GM21528 (cell line): ENCODE results near the gene RELL2.

Experiments used
- ATAC-seq: cut with Tn5 transposase; IDR thresholded peaks from one replicate; pipeline ENCODE4 v1.9.1; 2021; ENCODE audit warnings: mild to moderate bottlenecking, moderate library complexity; ENCODE audit not compliant: unreplicated experiment, low FRiP score

The RELL2 gene

DNA sequence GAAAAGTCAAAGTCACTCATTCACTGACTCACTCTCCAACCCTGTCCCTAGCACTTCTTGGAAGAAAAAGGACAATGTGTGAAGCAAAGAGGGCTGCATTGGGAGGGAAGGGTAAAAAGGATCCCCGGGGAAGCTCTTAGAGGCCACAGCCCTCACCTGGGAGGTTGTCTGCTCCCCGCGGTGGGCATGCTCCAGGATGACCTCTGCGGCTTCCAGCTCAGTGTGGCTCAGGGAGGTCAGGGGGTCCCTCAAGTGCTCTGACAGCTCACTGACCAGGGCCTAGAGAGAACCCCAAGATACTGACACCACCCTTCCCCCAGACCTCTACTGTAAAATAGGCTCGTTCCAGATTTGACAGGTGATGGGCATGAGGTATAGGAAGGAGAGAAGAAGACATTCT, 10.4 kb downstream of the RELL2 start:
- no peak for ATAC-seq

DNA sequence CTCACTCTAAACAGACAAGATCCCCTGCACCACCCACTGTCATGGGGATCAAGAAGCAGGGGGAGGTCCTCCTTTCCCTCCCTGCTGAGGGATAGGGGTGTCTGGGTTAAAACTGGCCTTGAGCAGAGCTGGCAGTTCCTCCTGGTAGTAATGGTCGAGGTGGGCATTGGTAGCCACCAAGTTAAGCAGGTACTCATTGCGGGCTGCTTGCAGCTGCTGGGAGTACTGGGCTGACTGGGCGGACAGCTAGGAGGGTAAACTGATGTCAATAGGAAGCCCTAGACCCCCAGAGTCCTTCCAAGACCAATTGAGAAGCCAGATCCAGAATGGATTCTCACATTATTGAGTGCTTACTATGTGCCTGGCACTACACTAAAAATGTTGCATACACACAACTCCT, 11.1 kb downstream of the RELL2 start:
- no peak for ATAC-seq

DNA sequence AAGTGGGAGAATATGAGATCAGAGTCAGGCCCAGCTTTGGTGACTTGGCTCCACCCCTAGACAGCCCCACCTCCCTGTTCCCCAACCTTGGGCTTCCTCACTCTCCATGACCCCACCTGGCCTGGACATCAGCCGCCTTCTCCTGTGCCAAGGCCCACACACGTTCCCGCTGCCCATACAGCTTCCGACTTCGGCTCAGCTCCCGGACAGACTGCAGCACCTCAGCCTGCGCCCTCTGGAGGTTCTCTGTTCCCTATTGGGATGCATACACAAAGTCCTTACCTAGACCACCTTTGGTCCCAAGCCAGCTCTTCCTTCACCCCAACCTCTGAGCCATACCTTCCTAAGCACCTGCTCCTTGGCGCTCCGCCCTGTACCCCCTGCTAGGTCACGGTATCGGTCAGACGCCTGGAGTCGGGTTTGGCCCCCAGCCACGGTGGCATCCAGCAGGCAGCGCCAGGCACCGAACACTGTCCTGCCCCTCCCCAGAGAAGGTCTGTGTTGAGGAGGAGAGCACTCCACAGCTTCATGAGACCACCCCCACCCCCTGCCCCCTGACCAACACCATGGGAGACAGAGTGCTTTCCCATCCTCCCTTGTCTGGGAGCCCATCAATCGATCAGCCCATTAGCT, 12.4 kb downstream of the RELL2 start:
- ATAC-seq = no peak

DNA sequence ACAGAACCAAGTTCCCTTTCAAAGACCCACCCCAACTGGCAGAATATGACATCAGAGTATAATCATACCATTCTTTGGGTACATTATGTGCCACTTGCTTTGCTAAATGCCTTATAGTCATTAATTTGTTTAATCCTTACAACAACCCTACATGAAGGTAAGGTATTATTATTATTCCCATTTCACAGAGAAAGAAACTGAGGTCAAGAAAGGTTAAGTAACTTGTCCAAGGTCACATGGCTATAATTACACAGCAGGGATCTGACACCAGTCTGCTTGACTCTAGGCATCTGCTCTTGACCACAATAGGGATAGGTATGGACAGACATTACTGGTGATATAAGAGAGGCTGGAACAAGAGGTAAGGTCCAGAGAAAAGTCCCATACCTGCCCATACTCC, 13.2 kb downstream of the RELL2 start:
- no peak for ATAC-seq

DNA sequence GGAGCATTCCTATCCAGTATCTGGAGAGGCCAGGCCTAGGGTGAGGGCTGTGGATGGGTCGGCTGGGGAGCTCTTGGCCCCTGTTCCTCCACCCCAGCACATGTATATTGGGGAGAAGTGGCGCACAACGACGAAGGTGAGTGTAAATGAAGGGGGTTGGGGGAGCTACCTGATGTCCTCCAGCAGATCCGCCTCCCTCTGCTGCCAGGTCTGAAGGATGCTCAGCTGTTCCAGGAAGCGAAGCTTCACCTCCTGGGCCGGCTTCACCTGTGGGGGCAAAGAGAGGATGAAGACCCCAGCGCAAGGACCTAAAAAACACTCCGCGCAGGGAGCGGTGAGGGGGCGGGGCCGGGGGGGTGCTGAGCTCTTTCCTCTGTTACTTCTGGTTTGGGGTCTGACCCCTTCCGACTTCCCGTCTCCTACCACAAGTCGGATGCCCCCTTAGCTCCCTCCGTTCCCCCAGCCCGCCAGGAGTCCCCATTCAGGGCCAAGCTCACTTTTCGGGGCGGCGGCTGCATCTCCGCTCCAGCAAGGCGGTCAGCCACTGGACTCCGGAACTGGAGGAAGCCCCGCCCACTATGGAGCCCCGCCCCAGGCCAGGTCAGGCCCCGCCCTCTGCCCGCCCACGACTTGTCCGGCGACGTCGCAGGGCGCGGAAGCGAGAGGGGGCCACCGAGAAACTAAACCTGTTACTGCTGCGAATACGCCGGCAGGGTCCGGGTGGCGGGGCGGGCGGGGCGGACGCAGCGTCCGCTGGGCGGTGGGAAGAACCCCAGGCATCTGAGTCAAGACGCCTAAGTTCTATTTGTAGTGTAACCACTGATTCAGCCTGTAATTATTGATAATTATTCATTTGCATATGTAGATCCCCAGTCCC, 14.3 kb downstream of the RELL2 start, which contains the start of gene FCHSD1:
FCHSD1 (minus strand) TSS at position 568 of the 877 bp plus-strand sequence; CDS start at position 518, 50 bp downstream.
- peak; percentile 95 for ATAC-seq

DNA sequence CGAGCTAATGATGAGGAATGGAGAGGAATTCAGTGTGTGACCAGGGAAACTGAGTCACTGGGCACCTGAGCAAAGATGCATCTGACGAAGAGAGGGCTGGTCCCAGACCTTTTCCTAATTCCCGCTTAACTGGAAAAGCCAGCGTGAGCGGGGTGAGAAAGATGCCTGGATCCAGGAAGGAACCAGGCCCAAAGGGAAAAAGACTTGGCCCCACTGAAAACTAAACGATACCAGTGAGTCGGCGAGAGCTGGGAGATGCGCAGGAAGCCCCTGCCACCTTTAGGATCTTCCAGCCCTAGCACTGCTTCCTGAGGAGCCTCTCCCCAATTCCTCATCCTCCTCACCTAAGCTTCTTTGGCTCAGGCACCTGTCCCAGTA, 14.9 kb downstream of the RELL2 start:
- ATAC-seq = no peak

DNA sequence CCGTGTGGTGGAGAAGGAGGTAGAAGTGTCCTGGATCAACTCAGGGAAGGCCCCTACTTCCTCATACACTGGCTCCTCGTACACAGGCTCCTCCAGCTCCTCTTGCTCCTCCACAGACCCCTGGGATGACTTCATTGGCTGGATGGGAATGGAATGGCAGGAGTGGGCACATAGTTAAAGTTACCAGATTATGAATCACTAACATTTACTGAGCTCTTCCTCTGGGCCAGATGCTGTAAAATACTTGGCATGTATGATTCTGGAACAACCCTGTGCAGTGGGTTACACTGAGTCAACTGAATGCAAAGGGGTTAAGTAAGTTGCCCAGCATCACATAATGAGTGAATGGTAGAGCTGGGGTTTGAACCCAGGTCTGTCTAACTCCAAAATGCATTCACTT, 17.5 kb downstream of the RELL2 start:
- ATAC-seq = no peak

DNA sequence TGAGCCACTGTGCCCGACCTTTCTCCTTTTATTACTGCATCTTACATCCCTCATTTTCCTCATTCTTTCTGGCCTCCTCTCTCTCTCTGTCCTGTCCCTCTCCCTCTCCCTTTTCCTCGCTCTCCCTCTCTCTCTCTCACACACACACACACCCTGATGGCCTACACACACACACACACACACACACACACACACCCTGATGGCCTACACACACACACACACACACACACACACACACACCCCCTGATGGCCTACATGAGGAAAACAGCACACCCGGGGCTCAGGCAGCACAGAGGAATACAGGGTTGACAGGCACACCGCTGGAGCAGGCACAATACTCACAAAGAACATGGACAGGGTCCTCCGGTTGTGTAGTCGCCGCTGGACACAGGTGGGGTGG, 18.2 kb downstream of the RELL2 start:
- ATAC-seq = no peak

DNA sequence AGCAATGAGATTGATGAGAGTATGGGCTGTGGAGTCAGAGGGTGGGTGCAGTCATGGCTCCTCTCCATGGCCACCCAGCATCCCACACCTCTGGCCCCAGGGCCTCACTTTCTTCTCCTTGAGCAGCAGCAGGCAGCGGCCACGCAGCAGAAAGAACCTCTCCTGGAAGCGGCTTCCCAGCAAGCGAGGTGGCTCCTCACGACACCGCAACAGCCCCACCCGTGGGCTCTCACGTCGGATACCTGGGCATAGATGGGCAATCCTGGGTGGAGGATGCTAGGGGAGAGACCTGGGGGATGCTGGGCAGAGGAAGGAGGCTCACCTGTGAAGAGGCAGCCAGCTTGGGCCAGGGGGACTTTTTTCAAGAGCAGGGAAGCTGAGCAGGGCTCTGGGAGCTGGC, 19.6 kb downstream of the RELL2 start:
- no peak for ATAC-seq

DNA sequence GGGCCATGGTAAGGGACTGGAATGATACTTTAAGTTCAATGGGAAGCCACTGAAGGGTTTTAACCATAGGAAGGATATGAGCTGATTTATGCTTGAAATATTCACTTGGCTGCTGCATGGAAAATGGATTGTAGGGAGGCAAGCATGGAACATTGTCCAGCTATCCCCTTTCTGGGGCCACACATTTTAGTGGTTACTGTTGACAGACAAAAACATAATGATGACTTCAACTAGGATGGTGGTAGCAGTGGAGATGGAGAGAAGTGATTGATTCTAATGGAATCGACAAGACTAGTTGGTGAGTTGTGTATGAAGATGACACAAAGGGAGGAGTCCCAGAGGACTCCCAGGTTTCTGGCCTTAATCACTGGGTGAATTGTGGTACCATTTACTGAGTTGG, 20.6 kb downstream of the RELL2 start:
- ATAC-seq = no peak

DNA sequence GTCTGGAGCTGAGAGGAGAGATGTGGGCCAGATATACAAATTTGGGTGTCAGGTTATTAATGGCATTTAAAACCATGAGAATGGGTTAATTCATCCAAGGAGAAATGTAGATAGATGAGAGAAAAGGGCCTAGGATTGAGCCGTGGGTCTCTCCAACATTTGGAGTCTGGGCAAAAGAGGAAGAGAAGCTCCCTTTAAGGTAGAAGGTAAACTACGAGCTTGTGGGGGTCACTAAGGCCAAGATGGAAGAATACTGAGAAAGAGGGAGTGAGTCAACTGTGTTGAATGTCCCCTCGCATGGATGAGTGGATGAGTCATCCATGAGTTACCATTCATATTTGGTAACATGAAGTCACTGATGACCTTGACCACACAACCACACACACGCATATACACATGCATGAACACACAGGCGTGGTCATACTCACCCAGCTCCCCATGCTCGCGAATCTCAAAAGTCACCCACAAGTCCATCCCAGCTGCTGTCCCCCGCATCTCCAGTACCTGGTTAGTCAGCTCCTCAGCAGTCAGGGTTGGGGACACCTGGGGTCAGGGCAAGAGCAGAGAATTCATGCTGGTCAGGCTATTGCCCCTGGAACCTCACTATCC, 21.2 kb downstream of the RELL2 start:
- no peak for ATAC-seq

DNA sequence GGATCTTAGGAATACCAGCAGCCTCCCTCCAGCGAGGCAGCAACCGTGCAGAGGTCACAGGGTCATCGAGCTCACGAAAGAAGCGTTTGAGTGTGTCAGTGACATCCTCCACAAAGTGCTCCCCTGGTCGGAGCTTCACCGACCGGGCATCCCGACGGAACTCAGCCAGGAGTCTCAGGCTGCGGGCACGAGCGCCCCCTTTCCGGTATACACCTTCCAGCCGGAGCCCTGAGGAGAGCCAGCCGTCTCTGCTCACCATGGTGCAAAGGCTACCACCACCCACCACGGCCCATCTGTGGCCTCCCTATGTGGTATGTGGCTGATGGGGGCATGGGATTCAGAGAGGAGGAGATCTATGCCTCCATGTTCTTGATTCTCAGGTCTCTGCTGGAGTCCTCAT, 25.2 kb downstream of the RELL2 start:
- ATAC-seq = no peak

DNA sequence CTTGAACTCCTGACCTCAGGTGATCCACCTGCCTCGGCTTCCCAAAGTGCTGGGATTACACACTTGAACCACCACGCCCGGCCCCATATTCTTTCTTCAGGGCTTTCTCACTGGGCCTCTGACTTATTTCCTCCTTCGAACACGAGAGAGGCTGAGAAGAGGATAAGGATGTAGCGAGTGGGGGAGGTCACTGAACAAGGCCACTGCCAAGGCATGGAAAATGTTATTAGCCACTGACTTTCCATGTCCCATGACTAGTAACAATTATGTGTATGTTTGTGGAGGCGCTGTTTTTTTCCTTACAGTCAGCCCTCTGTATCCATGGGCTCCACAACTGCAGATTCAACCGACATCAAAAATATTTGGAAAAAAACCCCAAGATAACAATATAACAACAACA, 26.7 kb downstream of the RELL2 start:
- no peak for ATAC-seq

DNA sequence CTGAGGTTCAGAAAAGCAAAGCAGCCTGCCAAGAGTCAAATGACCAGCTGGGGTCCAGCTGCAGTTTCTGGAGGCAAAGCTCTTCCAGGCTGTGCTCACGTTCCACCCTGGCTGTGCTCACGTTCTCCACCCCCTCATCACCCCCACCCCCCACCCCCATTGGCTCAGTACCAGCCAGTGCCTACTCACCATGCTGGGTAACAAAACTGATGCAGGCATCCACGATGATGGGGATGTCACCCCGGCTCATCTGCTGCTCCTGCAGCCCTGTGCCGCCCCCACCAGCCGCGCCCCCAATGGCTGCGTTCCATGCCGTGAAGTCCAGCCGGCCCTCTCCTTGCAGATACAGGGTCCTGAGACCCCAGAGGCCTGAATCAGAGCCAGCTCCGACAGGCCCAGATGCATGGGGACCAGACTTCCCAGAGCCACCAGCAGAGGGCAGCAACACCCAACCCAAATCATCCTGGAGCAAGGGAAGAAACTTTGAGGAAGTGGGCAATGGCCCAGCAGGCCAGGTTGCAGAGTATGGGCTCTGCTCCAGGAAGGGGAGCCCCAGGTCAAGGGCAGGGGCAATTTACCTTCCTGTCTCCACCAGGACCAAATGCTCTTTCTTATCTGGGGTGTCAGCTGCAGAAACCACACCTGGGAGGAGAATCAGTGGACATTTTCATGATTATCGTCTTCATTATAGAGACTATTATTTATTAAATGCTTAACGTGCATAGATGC, 28.1 kb downstream of the RELL2 start:
- ATAC-seq = peak; percentile 91

DNA sequence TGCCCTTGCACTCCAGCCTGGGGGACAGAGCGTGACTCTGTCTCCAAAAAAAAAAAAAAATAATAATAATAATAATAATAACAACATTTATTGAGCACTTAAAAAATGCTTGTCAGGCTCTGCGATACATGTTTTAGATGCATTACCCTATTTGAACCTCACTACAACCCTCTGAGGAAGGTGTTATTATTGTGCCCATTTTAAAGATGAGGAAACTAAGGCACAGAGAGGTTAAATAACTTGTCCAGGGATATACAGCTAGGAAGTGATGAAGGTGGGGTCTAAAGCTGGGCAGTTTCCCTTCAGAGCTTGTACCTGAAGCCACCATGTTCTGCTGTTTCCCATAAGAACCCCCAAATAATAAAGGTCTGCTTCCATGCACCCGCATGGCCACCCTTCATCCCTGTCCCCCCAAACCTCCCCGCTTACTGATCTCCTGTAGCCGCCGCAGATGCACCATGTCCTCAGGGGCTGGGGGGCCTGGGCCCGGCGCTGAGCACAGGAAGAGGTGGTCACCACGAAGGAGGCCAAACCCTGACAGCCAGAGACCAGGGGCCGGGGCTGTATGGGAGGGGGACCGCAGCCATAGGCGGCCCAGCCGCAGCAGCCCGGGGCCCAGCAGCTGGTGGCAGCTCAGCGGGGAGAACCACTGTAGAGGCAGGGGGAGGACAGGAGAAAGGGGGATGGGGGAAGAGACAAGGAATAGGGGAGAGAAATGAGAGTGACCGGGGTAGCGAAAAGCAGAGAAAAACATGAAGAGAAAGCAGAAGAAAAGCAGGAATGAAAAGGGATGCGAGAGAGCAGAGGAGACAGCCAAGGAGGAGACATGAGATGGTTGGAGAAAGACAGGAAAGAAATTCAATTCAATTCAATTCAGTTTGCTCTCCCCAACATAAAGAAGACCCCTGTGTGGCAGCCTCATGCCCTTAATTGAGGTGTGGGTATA, 29.5 kb downstream of the RELL2 start:
- no peak for ATAC-seq

DNA sequence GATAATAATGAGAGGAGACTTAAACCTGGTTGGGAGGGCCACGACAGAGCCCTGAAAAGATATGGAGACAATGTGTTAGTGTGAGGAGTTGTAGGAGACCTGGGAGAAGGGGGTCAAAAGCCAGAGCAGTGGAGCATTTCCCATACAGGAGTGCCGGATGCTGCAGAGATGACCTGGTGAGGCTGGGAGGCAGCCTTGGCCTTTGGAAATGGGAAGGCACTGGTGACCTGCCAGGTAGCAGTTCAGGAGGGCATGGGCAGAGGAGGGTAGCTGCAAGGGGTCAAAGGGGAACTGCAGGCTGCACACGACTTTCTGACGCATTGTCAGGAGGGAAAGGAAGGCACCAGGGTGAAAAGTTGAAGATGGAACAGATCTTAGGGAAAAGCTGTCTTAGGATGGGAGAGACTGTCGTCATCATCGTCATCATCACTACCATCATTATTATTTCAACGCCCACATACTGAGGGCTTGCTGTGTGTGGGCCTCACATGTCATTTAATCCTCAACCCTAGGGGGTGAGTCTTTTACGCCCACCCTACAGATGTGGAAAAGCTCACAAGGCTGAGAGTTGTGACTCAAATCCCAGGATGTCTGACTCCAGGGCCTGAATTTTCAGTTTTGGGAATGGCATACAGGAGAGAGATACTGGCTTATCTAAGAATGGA, 31.9 kb downstream of the RELL2 start:
- no peak for ATAC-seq

DNA sequence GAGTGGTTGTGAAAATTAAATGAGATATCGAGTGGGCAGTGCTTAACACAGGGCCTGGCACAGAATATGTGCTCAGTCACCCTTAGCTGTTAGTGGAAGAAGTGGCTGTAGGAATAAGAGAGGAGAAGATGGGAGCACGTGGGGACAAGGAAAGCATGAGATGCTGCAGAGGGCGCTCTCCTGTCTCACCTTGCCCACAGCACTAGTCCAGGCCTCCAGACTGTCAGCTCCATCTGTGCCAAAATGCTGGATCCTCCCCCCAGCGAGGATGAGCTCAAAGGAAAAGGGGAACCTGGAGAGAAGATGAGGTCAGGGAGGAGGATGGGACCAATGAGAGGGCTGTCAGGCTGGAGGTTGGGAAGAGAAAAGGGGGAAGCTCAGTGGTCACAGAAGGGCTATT, 32.7 kb downstream of the RELL2 start:
- no peak for ATAC-seq

DNA sequence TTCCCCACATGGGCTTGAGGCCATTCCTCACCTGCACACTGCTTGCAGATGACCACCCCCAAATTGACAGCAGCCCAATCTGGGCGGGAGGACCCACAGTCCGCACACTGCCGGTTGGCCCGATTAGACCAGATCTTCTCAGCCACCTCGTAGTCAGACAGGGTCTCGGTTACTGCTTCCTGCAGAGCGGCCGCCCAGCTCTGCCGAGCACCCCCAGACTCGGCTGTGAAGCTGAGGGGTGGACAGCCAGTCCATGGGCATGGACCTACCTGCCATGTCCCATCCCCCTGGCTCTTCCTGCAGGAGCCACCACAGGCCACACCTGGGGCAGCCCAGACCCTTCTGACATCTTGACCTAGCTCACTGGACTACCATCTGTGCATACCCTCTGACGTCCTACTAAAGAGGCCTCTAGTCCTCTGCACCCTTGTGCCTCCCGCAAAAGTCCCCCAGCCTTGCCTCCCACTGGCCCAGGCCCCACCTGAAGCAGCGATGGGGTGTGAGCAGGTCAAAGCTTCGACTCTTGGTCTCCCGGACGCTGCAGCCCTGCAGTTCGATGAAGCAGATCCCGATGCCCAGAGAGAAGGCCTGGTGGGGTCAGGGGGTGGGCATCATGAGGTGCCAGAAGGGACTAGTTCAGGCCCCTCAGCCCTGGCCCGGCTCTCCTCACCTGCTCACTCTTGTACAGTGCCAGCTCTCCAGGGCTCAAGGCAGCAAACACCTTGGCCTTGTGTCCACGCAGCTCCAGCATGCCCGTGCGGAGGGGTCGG, 35.5 kb downstream of the RELL2 start:
- no peak for ATAC-seq
